ENCODE data around the gene GRAMD1B. TPM values are rescaled to one million over a fixed set of nuclear protein-coding genes. Genes with fewer than 3 reads are reported as not detected.

The GRAMD1B gene
- total and polyA plus RNA-seq, 4 donors = 0.79 to 5.4 (median 4.6) TPM

DNA sequence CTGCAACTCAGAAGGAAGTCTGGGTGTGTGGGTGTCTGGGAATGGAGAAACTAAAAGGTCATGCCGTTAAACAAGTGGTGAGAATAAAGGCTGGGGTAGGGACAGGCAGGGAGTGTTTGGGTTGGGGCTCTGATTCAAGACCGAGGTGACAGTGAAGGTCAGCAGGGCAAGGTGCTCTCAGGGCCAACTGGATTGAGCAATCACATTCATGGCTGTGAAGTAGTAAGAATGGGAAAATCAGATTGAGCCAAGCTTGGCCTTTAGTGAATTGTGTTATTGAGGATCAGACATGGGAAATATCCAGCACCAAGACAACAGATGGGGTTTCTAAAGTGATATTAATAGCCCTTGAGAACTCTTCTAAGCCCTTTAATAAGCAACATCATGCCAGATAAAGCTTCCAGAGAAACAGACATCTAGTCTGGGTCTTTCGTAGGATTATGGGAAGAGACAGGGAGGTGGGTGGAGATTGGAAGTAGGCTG lies 200.1 kb downstream of the GRAMD1B start:
- Histone ChIP-seq H3K27ac (ENCODE audit: low read depth in 1 of 2, low read length in 2 of 2) (no peak overlapping the region), H3K36me3 (ENCODE audit: control insufficient read depth in 1 of 2, insufficient read depth in 2 of 2, low read length in 1 of 2) (no peaks in the 10 kb centered on the region), H3K4me3 (ENCODE audit: low read length in 2 of 2) (no peak overlapping the region), H3K9me3 (ENCODE audit: control insufficient read depth, low read length) (no peaks in the 10 kb centered on the region), H3K27me3 (ENCODE audit: control insufficient read depth in 1 of 2, insufficient read depth in 2 of 2, low read length in 1 of 2) (no peaks in the 10 kb centered on the region), H3K4me1 (ENCODE audit: control insufficient read depth in 1 of 2, insufficient read depth in 2 of 2, low read length in 2 of 2) (no peaks in the 10 kb centered on the region)
- ATAC-seq (ENCODE audit: low FRiP score) = peak; percentile 13
- DNase-seq = no peak
- intact Hi-C loops (cut with DNase I) = no loop called here
- WGBS, 2 donors = 61 to 63% methylated on average over 3 of the region's 3 CpGs

- H3K27ac ChIP-seq (ENCODE audit: low read depth in 1 of 2, low read length in 2 of 2) = no peak overlapping the region
- H3K9me3 ChIP-seq (ENCODE audit: control insufficient read depth, low read length) = no peaks in the 10 kb centered on the region
- no peaks in the 10 kb centered on the region for H3K36me3 ChIP-seq (ENCODE audit: control insufficient read depth in 1 of 2, insufficient read depth in 2 of 2, low read length in 1 of 2)
- H3K27me3 ChIP-seq (ENCODE audit: control insufficient read depth in 1 of 2, insufficient read depth in 2 of 2, low read length in 1 of 2) = no peaks in the 10 kb centered on the region
- DNase-seq (no peak), ATAC-seq (ENCODE audit: low FRiP score) (no peak)
- no peaks in the 10 kb centered on the region for H3K4me1 ChIP-seq (ENCODE audit: control insufficient read depth in 1 of 2, insufficient read depth in 2 of 2, low read length in 2 of 2)
- intact Hi-C loops (cut with DNase I) = no loop called here
- no peak overlapping the region for H3K4me3 ChIP-seq (ENCODE audit: low read length in 2 of 2)
- 49 to 66% methylated on average over 5 of the region's 5 CpGs for WGBS, 2 donors
Measured at GRCh38 chr11:123640029-123640428, 210.0 kb downstream of the GRAMD1B start.

- no peak for DNase-seq
- ATAC-seq (ENCODE audit: low FRiP score) = no peak
Measured at GRCh38 chr11:123640677-123641494, 210.8 kb downstream of the GRAMD1B start.

GRCh38 chr11:123641495-123641840 lies 211.4 kb downstream of the GRAMD1B start:
- WGBS, 2 donors = 61 to 66% methylated on average over 4 of the region's 4 CpGs
- no peaks in the 10 kb centered on the region for H3K9me3 ChIP-seq (ENCODE audit: control insufficient read depth, low read length)
- H3K27me3 ChIP-seq (ENCODE audit: control insufficient read depth in 1 of 2, insufficient read depth in 2 of 2, low read length in 1 of 2) = no peaks in the 10 kb centered on the region
- no peak overlapping the region for H3K27ac ChIP-seq (ENCODE audit: low read depth in 1 of 2, low read length in 2 of 2)
- H3K36me3 ChIP-seq (ENCODE audit: control insufficient read depth in 1 of 2, insufficient read depth in 2 of 2, low read length in 1 of 2) = no peaks in the 10 kb centered on the region
- no peaks in the 10 kb centered on the region for H3K4me1 ChIP-seq (ENCODE audit: control insufficient read depth in 1 of 2, insufficient read depth in 2 of 2, low read length in 2 of 2)
- no peak overlapping the region for H3K4me3 ChIP-seq (ENCODE audit: low read length in 2 of 2)
- intact Hi-C loops (cut with DNase I) = no loop called here
- ATAC-seq (ENCODE audit: low FRiP score) = no peak
- DNase-seq = no peak

More at GRCh38 chr11:123640677-123641494, 210.8 kb downstream of the GRAMD1B start:
- no peaks in the 10 kb centered on the region for H3K9me3 ChIP-seq (ENCODE audit: control insufficient read depth, low read length)
- H3K27ac ChIP-seq (ENCODE audit: low read depth in 1 of 2, low read length in 2 of 2) = no peak overlapping the region
- H3K27me3 ChIP-seq (ENCODE audit: control insufficient read depth in 1 of 2, insufficient read depth in 2 of 2, low read length in 1 of 2) = no peaks in the 10 kb centered on the region
- 26 to 30% methylated on average over 22 of the region's 22 CpGs for WGBS, 2 donors
- no peaks in the 10 kb centered on the region for H3K36me3 ChIP-seq (ENCODE audit: control insufficient read depth in 1 of 2, insufficient read depth in 2 of 2, low read length in 1 of 2)
- no peak overlapping the region for H3K4me3 ChIP-seq (ENCODE audit: low read length in 2 of 2)
- intact Hi-C loops (cut with DNase I) = no loop called here
- H3K4me1 ChIP-seq (ENCODE audit: control insufficient read depth in 1 of 2, insufficient read depth in 2 of 2, low read length in 2 of 2) = no peaks in the 10 kb centered on the region

DNA sequence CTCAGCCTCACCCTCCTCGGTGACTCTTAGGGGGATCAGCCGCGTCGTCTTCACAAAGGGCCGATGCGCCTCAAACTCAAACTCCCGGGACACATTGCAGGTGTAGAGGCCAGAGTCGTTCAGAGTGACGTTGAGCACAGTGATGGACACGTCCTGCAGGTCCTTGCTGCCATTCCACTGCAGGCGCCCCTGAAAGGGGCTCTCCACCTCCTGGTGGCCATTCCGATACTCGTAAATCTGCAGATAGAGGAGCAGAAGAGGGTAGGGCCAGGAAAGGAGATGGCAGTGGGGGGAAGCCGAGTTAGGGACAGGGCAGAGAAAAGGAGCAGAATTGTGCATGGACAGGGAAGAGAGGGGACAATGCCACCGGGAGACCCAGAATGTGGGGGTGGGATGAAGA lies 212.4 kb downstream of the GRAMD1B start:
- Histone ChIP-seq H3K9me3 (ENCODE audit: control insufficient read depth, low read length) (no peaks in the 10 kb centered on the region), H3K27me3 (ENCODE audit: control insufficient read depth in 1 of 2, insufficient read depth in 2 of 2, low read length in 1 of 2) (no peaks in the 10 kb centered on the region), H3K4me1 (ENCODE audit: control insufficient read depth in 1 of 2, insufficient read depth in 2 of 2, low read length in 2 of 2) (no peaks in the 10 kb centered on the region), H3K4me3 (ENCODE audit: low read length in 2 of 2) (no peak overlapping the region), H3K36me3 (ENCODE audit: control insufficient read depth in 1 of 2, insufficient read depth in 2 of 2, low read length in 1 of 2) (no peaks in the 10 kb centered on the region), H3K27ac (ENCODE audit: low read depth in 1 of 2, low read length in 2 of 2) (no peak overlapping the region)
- intact Hi-C loops (cut with DNase I) = no loop called here
- DNase-seq (no peak), ATAC-seq (ENCODE audit: low FRiP score) (no peak)
- 82% methylated on average over 15 of the region's 15 CpGs for WGBS, 2 donors

GRCh38 chr11:123645286-123645975 lies 215.4 kb downstream of the GRAMD1B start:
- H3K9me3 ChIP-seq (ENCODE audit: control insufficient read depth, low read length) = peaks cover under 1% of the 10 kb centered on the region
- intact Hi-C loops (cut with DNase I) = no loop called here
- H3K4me3 ChIP-seq (ENCODE audit: low read length in 2 of 2) = no peak overlapping the region
- no peak overlapping the region for H3K27ac ChIP-seq (ENCODE audit: low read depth in 1 of 2, low read length in 2 of 2)
- H3K27me3 ChIP-seq (ENCODE audit: control insufficient read depth in 1 of 2, insufficient read depth in 2 of 2, low read length in 1 of 2) = peaks cover 0 to 1% of the 10 kb centered on the region in 2 donors
- no peak for ATAC-seq (ENCODE audit: low FRiP score)
- no peaks in the 10 kb centered on the region for H3K4me1 ChIP-seq (ENCODE audit: control insufficient read depth in 1 of 2, insufficient read depth in 2 of 2, low read length in 2 of 2)
- 72 to 73% methylated on average over 12 of the region's 12 CpGs for WGBS, 2 donors
- no peak for DNase-seq
- H3K36me3 ChIP-seq (ENCODE audit: control insufficient read depth in 1 of 2, insufficient read depth in 2 of 2, low read length in 1 of 2) = no peaks in the 10 kb centered on the region

DNA sequence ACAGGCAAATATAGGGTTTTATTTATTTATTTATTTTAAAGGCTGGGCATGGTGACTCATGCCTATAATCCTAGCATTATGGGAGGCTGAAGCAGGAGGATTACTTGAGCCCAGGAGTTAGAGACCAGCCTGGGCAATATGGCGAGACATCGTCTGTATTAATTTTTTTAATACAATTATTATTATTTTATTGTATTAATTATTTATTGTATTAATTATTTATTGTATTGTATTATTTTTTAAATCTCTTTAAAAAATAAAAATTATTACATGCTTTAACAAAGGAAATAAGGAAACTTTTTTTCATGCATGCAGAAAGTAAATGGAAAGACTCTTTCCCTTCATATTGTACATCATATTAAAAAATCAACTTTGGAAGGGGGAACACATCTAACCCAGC lies 220.8 kb downstream of the GRAMD1B start:
- H3K4me1 ChIP-seq (ENCODE audit: control insufficient read depth in 1 of 2, insufficient read depth in 2 of 2, low read length in 2 of 2) = no peaks in the 10 kb centered on the region
- WGBS, 2 donors = 93 to 94% methylated on average over 2 of the region's 2 CpGs
- H3K36me3 ChIP-seq (ENCODE audit: control insufficient read depth in 1 of 2, insufficient read depth in 2 of 2, low read length in 1 of 2) = no peaks in the 10 kb centered on the region
- ATAC-seq (ENCODE audit: low FRiP score) = no peak
- intact Hi-C loops (cut with DNase I) = no loop called here
- peaks cover 0 to 4% of the 10 kb centered on the region in 2 donors for H3K27me3 ChIP-seq (ENCODE audit: control insufficient read depth in 1 of 2, insufficient read depth in 2 of 2, low read length in 1 of 2)
- H3K27ac ChIP-seq (ENCODE audit: low read depth in 1 of 2, low read length in 2 of 2) = no peak overlapping the region
- H3K4me3 ChIP-seq (ENCODE audit: low read length in 2 of 2) = no peak overlapping the region
- DNase-seq = no peak
- peaks cover 2% of the 10 kb centered on the region for H3K9me3 ChIP-seq (ENCODE audit: control insufficient read depth, low read length)

- Histone ChIP-seq H3K4me1 (ENCODE audit: control insufficient read depth in 1 of 2, insufficient read depth in 2 of 2, low read length in 2 of 2) (no peaks in the 10 kb centered on the region), H3K27ac (ENCODE audit: low read depth in 1 of 2, low read length in 2 of 2) (no peak overlapping the region), H3K4me3 (ENCODE audit: low read length in 2 of 2) (no peak overlapping the region), H3K9me3 (ENCODE audit: control insufficient read depth, low read length) (peaks cover 2% of the 10 kb centered on the region), H3K27me3 (ENCODE audit: control insufficient read depth in 1 of 2, insufficient read depth in 2 of 2, low read length in 1 of 2) (peaks cover 0 to 4% of the 10 kb centered on the region in 2 donors), H3K36me3 (ENCODE audit: control insufficient read depth in 1 of 2, insufficient read depth in 2 of 2, low read length in 1 of 2) (no peaks in the 10 kb centered on the region)
- intact Hi-C loops (cut with DNase I) = no loop called here
- 63 to 68% methylated on average over 2 of the region's 2 CpGs for WGBS, 2 donors
- DNase-seq = no peak
- ATAC-seq (ENCODE audit: low FRiP score) = no peak
Measured at GRCh38 chr11:123652599-123652998, 222.5 kb downstream of the GRAMD1B start.

DNA sequence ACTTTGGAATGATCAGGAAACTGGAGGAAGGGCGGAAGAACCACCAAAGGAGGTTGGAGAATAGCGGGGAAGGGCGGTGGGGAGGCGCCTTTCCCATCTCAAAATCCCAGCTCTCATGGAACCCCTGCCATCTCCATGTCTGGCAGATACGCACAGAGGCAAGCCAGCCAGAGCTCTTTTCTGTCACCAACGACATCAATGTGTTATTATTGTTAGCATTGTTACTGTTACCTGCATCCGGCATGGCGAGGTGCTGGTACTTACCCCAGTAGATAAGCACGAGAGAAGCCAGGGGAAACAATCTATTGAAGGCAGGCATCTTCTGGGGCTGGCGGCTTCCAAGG lies 223.4 kb downstream of the GRAMD1B start:
- ATAC-seq (ENCODE audit: low FRiP score) (no peak), DNase-seq (no peak)
- H3K4me3 ChIP-seq (ENCODE audit: low read length in 2 of 2) = no peak overlapping the region
- 11% methylated on average over 10 of the region's 10 CpGs for WGBS, 2 donors
- no peaks in the 10 kb centered on the region for H3K36me3 ChIP-seq (ENCODE audit: control insufficient read depth in 1 of 2, insufficient read depth in 2 of 2, low read length in 1 of 2)
- intact Hi-C loops (cut with DNase I) = no loop called here
- no peak overlapping the region for H3K27ac ChIP-seq (ENCODE audit: low read depth in 1 of 2, low read length in 2 of 2)
- peaks cover 0 to 4% of the 10 kb centered on the region in 2 donors for H3K27me3 ChIP-seq (ENCODE audit: control insufficient read depth in 1 of 2, insufficient read depth in 2 of 2, low read length in 1 of 2)
- H3K4me1 ChIP-seq (ENCODE audit: control insufficient read depth in 1 of 2, insufficient read depth in 2 of 2, low read length in 2 of 2) = no peaks in the 10 kb centered on the region
- H3K9me3 ChIP-seq (ENCODE audit: control insufficient read depth, low read length) = peaks cover 2% of the 10 kb centered on the region

Measured in aorta (tissue), 5 donors.